C4-2B (cell line): ENCODE results near the gene RET.

Source experiments
- H3K27ac ChIP-seq: fragments of 450-650 bp; 2 replicates; pipeline ENCODE4 v1.5.1; 2017
- CTCF ChIP-seq: fragments of 450-650 bp; conservative IDR thresholded peaks from 2 replicates; pipeline ENCODE4 v1.5.1; 2017; ENCODE audit warnings: mild to moderate bottlenecking
- ZFX ChIP-seq: fragments of 450-650 bp; IDR thresholded peaks from 2 replicates; pipeline ENCODE4 v1.6.1; 2017

The RET gene

GRCh38 chr10:43135064-43135463 lies 58.2 kb downstream of the RET start:
- no peak overlapping the region for H3K27ac ChIP-seq
- TF ChIP-seq CTCF, result no peak
- TF ChIP-seq ZFX, result no peak

- TF ChIP-seq ZFX (no peak), CTCF (no peak)
- no peak overlapping the region for H3K27ac ChIP-seq
Measured at GRCh38 chr10:43135656-43136055, 58.8 kb downstream of the RET start.

- TF ChIP-seq CTCF (no peak), ZFX (no peak)
Measured at GRCh38 chr10:43136432-43136831, 59.6 kb downstream of the RET start.

GRCh38 chr10:43136995-43137716 lies 60.3 kb downstream of the RET start:
- TF ChIP-seq ZFX, result no peak
- no peak for TF ChIP-seq CTCF
- H3K27ac ChIP-seq, result peak overlapping the region; percentile 88

More at GRCh38 chr10:43136432-43136831, 59.6 kb downstream of the RET start:
- H3K27ac ChIP-seq, result no peak overlapping the region

GRCh38 chr10:43137717-43138020 lies 60.8 kb downstream of the RET start:
- H3K27ac ChIP-seq, result peak overlapping the region; percentile 88
- no peak for TF ChIP-seq ZFX
- TF ChIP-seq CTCF, result no peak

GRCh38 chr10:43138021-43138756 lies 61.3 kb downstream of the RET start, which contains the start of gene CSGALNACT2:
CSGALNACT2 (plus strand) TSS chr10:43138445; CDS start chr10:43155150, 16,705 bp downstream.
- peak within 1 kb of the TSS; percentile 88 for H3K27ac ChIP-seq
- TF ChIP-seq CTCF, result no peak
- peak; percentile 96 for TF ChIP-seq ZFX

- TF ChIP-seq ZFX, result no peak
- TF ChIP-seq CTCF, result no peak
- H3K27ac ChIP-seq, result peak overlapping the region; percentile 88
Measured at GRCh38 chr10:43138757-43139241, 61.9 kb downstream of the RET start.
